Testis (tissue), 2 donors: ENCODE results near the gene FGFR2.

Experiments
- POLR2A ChIP-seq: fragments of 450-650 bp; IDR thresholded peaks from one replicate; pipeline ENCODE4 v1.6.1; 2017; ENCODE audit warnings: antibody characterized with exemption, mild to moderate bottlenecking, moderate library complexity
- TF ChIP-seq, protein P1 (sequence below), 3 experiments: fragments of 450-650 bp in 2 of 3; fragments of 200-600 bp in 1 of 3; sonication (generic) in 1 of 3; IDR thresholded peaks; one replicate each; pipeline ENCODE4 v1.5.1; 2016 to 2019; ENCODE audit warnings: antibody characterized with exemption in 3 of 3, mild to moderate bottlenecking in 2 of 3, moderate library complexity in 1 of 3

DNA sequence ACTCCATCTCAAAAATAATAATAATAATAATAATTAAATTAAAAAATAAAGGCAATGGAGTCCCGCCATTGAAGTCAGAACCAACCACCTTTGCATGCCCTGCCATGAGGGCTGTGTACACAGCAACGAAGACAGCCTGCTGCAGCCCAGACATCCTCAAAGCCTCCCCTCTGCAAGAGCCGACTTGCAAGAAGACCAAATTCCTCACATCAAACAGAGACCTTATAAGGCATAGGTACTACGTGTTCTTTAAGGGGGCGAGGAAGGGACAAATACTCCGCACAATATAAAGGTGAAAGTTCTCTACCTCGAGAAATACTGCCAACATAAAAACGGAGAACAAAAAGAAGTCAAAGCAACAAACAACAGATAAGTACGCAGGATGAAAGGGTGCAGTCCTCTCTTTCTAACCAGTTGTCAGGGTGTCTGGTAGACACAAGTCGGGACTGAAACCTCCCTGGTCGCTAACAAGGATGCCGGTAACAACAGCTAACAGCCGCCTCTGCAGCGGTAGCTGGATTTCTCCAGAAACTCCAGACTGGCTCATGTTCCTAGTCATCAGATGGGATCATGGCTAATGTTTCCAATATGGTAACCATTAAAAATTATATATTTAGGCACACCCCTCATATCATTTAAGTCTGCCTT, 23.6 kb downstream of the FGFR2 start:
- TF ChIP-seq, protein P1, sequence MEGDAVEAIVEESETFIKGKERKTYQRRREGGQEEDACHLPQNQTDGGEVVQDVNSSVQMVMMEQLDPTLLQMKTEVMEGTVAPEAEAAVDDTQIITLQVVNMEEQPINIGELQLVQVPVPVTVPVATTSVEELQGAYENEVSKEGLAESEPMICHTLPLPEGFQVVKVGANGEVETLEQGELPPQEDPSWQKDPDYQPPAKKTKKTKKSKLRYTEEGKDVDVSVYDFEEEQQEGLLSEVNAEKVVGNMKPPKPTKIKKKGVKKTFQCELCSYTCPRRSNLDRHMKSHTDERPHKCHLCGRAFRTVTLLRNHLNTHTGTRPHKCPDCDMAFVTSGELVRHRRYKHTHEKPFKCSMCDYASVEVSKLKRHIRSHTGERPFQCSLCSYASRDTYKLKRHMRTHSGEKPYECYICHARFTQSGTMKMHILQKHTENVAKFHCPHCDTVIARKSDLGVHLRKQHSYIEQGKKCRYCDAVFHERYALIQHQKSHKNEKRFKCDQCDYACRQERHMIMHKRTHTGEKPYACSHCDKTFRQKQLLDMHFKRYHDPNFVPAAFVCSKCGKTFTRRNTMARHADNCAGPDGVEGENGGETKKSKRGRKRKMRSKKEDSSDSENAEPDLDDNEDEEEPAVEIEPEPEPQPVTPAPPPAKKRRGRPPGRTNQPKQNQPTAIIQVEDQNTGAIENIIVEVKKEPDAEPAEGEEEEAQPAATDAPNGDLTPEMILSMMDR (IDR thresholded peaks at IDR 0.05): no peak
- TF ChIP-seq POLR2A: no peak
